GM12878 (cell line): ENCODE results near the gene TSSC4. TPM values are rescaled to one million over a fixed set of nuclear protein-coding genes. Genes with fewer than 3 reads are reported as not detected.

Source experiments
- ATAC-seq: fragments of 200-7000 bp; cut with Tn5 transposase; 3 replicates; pipeline ENCODE4 v1.9.1; 2020; ENCODE audit warnings: mild to moderate bottlenecking, moderate library complexity
- BruUV-seq: library from RNA; stranded (reverse); fragments of 400-500 nt; replicated peaks from 2 replicates; lab custom pipeline; 2021; lab: Mats Ljungman, UMichigan
- CTCF ChIA-PET: fragments of 300-600 bp; sonication (Branson Sonifier 250); formaldehyde crosslinking; extraction: SDS; loops from one replicate; lab custom pipeline; 2021; ENCODE audit warnings: inconsistent platforms; lab: Yijun Ruan, JAX
- POLR2A ChIA-PET: fragments of 350-600 bp; formaldehyde crosslinking; extraction: SDS; loops from one replicate; lab custom pipeline; 2021; ENCODE audit warnings: inconsistent platforms; lab: Charles Lee
- RAD21 ChIA-PET: fragments of 300-600 bp; sonication (Branson Sonifier 250); formaldehyde crosslinking; loops from one replicate; lab custom pipeline; 2023; ENCODE audit warnings: antibody characterized with exemption; ENCODE audit not compliant: unreplicated experiment; lab: Charles Lee
- SMC1A ChIA-PET: fragments of 300-600 bp; sonication (Branson Sonifier 250); formaldehyde crosslinking; loops from one replicate; lab custom pipeline; 2023; ENCODE audit not compliant: unreplicated experiment, uncharacterized antibody; lab: Charles Lee
- DNase-seq: peaks from one replicate; pipeline ENCODE4 v3.0.0-alpha.2; 2011; ENCODE audit warnings: low read depth, low spot score
- FAIRE-seq: peaks from 3 replicates; lab custom pipeline; 2011; peaks lifted over from hg19 to GRCh38; lab: Jason Lieb, UNC
- H2AFZ ChIP-seq: 2 replicates; pipeline ENCODE4 v1.6.0; 2011; ENCODE audit warnings: low read depth, low read length, control low read depth; ENCODE audit not compliant: control insufficient read depth
- H3K27ac ChIP-seq: 2 replicates; pipeline ENCODE4 v1.5.1; 2011; ENCODE audit warnings: control low read depth; ENCODE audit not compliant: control insufficient read depth, insufficient read depth
- H3K27me3 ChIP-seq, 2 experiments: replicated peaks in 1 of 2; 2 replicates each; pipeline versions ENCODE4 v1.6.0 to v1.6.1; 2011; ENCODE audit warnings: low read length in 1 of 2; ENCODE audit not compliant: control insufficient read depth in 2 of 2, insufficient read depth in 2 of 2
- H3K36me3 ChIP-seq, 2 experiments: 2 replicates each; pipeline ENCODE4 v1.5.1; 2011; ENCODE audit warnings: low read length in 1 of 2; ENCODE audit not compliant: control insufficient read depth in 2 of 2, insufficient read depth in 2 of 2
- H3K4me1 ChIP-seq: 2 replicates; pipeline ENCODE4 v1.6.1; 2011; ENCODE audit warnings: mild to moderate bottlenecking, low read length, moderate library complexity, mixed read lengths; ENCODE audit not compliant: control insufficient read depth, insufficient read depth
- H3K4me2 ChIP-seq: 2 replicates; pipeline ENCODE4 v1.6.0; 2011; ENCODE audit warnings: control low read depth; ENCODE audit not compliant: control insufficient read depth, insufficient read depth
- H3K4me3 ChIP-seq: fragments of 200-600 bp; sonication (generic); 2 replicates; pipeline ENCODE4 v1.5.1; 2016
- H3K79me2 ChIP-seq: 2 replicates; pipeline ENCODE4 v1.6.0; 2011; ENCODE audit warnings: low read length; ENCODE audit not compliant: control insufficient read depth, insufficient read depth
- H3K9ac ChIP-seq: 2 replicates; pipeline ENCODE4 v1.8.0; 2011; ENCODE audit warnings: low read length, control low read depth, mixed read lengths; ENCODE audit not compliant: control insufficient read depth, insufficient read depth
- H3K9me3 ChIP-seq: replicated peaks from 3 replicates; pipeline ENCODE4 v1.5.1; 2011; ENCODE audit warnings: mild to moderate bottlenecking, low read length; ENCODE audit not compliant: control insufficient read depth, insufficient read depth
- H4K20me1 ChIP-seq: 2 replicates; pipeline ENCODE4 v1.6.0; 2011; ENCODE audit not compliant: control insufficient read depth, insufficient read depth
- BHLHE40 ChIP-seq, 2 experiments: fragments of 450-650 bp in 1 of 2; IDR thresholded peaks; 2 replicates each; pipeline ENCODE4 v1.6.1; 2011 to 2017; ENCODE audit warnings: low read depth in 2 of 2, borderline replicate concordance in 1 of 2, improper control_type of control experiment in 1 of 2, low read length in 1 of 2, mild to moderate bottlenecking in 1 of 2
- MTA2 ChIP-seq: fragments of 450-650 bp; IDR thresholded peaks from 2 replicates; pipeline ENCODE4 v1.6.1; 2016; ENCODE audit warnings: low read depth, mild to moderate bottlenecking, moderate library complexity
- NR2C2 ChIP-seq: IDR thresholded peaks from 2 replicates; pipeline ENCODE4 v1.6.1; 2011; ENCODE audit warnings: borderline replicate concordance, low read depth; ENCODE audit not compliant: control insufficient read depth, insufficient read length
- SREBF1 ChIP-seq: IDR thresholded peaks from 2 replicates; pipeline ENCODE4 v1.6.1; 2012; ENCODE audit warnings: mild to moderate bottlenecking, low read length
- YBX1 ChIP-seq: fragments of 450-650 bp; IDR thresholded peaks from 2 replicates; pipeline ENCODE4 v1.6.1; 2016; ENCODE audit warnings: antibody characterized with exemption
- WGBS: methylation state at CpG from one replicate; pipeline ENCODE4 v1.1.6; 2016; ENCODE audit warnings: low lambda C conversion rate; ENCODE audit not compliant: insufficient replicate concordance, insufficient coverage; ENCODE audit errors: missing lambda C conversion rate; 5-methylcytosine and 5-hydroxymethylcytosine counted together
- in situ Hi-C: fragments of 300-500 bp; cut with MboI; formaldehyde crosslinking; loops from 9 replicates; pipeline ENCODE4 v1.14.3; 2018; ENCODE audit warnings: mixed read lengths
- intact Hi-C: fragments of 100-400 bp; cut with micrococcal nuclease; formaldehyde crosslinking; loops from one replicate; pipeline ENCODE4 v1.14.2; 2022; ENCODE audit not compliant: unreplicated experiment
- polyA plus RNA-seq, 11 experiments: library from polyadenylated mRNA; depleted of rRNA in 4 of 11; unstranded in 6 of 11; stranded (reverse) in 5 of 11; fragments of >200 nt; fragmentation: Nextera tagmentation in 4 of 11; fragmentation: Illumina TruSeq in 1 of 11; extraction: Ambion mirVana in 4 of 11; extraction: Trizol in 1 of 11; gene quantifications; 1 replicate in 1 of 11; 2 replicates in 10 of 11; pipeline versions ENCODE4 v1.2.1 to v1.2.3, GENCODE V29; 2011 to 2016; ENCODE audit warnings: inconsistent platforms in 2 of 11, missing spikeins in 2 of 11, low read depth in 1 of 11
- total RNA-seq, 4 experiments: library from RNA; depleted of rRNA in 3 of 4; stranded (reverse); fragments of >200 nt in 3 of 4; fragmentation: Illumina TruSeq in 1 of 4; extraction: Trizol in 1 of 4; gene quantifications; 2 replicates each; pipeline versions ENCODE4 v1.2.1 to v1.2.3, GENCODE V29; 2013 to 2021
- TF ChIP-seq, protein P1 (sequence below): fragments of 450-650 bp; IDR thresholded peaks from 2 replicates; pipeline ENCODE4 v1.6.1; 2017; ENCODE audit warnings: antibody characterized with exemption, mild to moderate bottlenecking, moderate library complexity
- TF ChIP-seq, protein P2 (sequence below): IDR thresholded peaks from 2 replicates; pipeline ENCODE4 v1.6.1; 2011; ENCODE audit warnings: borderline replicate concordance, low read depth, mild to moderate bottlenecking, moderate library complexity, low read length; ENCODE audit not compliant: insufficient read depth, poor library complexity, severe bottlenecking

Gene TSSC4
- total and polyA plus RNA-seq, 10 of the 15 experiments (the other 5 are each of a cell fraction or from before 2014, with no cell fraction given) = 0.69 to 70.1 (median 25.7) TPM

DNA sequence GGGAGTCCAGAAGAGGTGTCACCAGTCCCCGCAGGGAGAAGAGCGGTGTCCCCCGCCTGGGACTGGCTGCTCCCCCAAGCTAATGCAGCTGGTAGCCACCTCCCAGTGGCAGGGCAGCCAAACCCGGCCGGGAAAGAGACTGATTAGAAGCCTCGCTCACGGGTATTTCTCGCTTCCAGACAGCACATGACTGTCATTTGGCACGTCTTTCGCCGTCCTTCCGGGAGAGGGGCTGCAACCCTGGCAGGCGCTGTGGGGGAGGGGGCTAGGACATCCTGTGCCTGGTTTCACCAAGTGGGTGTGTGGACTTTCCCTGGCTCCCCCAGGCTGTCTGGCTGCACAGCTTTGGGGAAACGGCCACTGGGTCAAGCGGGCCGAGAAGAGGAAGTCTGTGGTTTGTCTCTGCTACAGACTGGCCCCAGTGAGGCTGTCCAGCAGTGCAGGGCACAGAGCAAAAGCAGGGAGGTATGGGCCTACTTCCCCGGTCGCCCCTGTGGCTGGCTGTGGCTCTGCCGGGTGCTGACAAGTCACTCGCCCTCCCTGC is 19.7 kb upstream of the TSSC4 start (continued):
- TF ChIP-seq, protein P1, sequence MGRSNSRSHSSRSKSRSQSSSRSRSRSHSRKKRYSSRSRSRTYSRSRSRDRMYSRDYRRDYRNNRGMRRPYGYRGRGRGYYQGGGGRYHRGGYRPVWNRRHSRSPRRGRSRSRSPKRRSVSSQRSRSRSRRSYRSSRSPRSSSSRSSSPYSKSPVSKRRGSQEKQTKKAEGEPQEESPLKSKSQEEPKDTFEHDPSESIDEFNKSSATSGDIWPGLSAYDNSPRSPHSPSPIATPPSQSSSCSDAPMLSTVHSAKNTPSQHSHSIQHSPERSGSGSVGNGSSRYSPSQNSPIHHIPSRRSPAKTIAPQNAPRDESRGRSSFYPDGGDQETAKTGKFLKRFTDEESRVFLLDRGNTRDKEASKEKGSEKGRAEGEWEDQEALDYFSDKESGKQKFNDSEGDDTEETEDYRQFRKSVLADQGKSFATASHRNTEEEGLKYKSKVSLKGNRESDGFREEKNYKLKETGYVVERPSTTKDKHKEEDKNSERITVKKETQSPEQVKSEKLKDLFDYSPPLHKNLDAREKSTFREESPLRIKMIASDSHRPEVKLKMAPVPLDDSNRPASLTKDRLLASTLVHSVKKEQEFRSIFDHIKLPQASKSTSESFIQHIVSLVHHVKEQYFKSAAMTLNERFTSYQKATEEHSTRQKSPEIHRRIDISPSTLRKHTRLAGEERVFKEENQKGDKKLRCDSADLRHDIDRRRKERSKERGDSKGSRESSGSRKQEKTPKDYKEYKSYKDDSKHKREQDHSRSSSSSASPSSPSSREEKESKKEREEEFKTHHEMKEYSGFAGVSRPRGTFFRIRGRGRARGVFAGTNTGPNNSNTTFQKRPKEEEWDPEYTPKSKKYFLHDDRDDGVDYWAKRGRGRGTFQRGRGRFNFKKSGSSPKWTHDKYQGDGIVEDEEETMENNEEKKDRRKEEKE = no peak
- TF ChIP-seq SREBF1 = no peak
- TF ChIP-seq, all 136 proteins: peak for 25

DNA sequence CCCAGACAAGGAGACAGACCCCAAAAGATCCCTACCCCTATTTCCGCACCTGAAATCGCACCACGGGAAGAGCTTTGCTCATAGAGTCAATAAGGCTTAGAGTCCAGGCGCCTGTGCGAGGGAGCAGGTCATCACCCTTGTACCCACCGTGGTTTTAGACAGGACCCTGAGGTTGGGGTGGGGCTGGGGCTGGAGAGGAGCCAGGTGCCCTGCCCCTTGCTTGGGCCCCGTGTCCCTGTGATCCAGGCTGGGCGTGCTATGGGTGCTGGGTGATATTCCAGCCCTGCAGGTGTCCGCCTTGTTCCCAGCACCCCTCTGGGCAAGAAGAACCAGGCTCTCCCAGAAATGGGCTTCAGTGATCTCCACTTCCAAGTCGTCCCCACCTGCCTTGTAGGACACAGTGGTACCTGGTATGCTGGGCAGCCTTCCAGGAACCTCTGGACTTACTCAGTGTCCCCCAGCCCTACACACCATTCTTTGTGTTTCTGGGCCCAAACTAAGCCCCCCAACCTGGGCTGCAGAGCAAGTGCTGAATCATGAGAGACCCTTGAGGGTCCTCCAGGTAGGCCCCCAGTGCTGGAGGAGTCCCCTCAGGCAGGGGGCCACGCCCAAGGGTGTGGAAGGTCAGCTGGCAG is 18.9 kb upstream of the TSSC4 start:
- H3K4me3 ChIP-seq = peak overlapping the region; percentile 61; the same call in 1 of the 2 replicates
- no peak overlapping the region for H2AFZ ChIP-seq
- H3K4me2 ChIP-seq = peak overlapping the region; percentile 96
- H4K20me1 ChIP-seq = peaks cover 2% of the 10 kb centered on the region
- no peak for TF ChIP-seq NR2C2
- no peak for TF ChIP-seq YBX1
- TF ChIP-seq BHLHE40 (IDR thresholded peaks at IDR 0.05; ENCODE audit: borderline replicate concordance in 1 of 2, low read depth in 2 of 2, low read length in 1 of 2) = no peak
- TF ChIP-seq, protein P2, sequence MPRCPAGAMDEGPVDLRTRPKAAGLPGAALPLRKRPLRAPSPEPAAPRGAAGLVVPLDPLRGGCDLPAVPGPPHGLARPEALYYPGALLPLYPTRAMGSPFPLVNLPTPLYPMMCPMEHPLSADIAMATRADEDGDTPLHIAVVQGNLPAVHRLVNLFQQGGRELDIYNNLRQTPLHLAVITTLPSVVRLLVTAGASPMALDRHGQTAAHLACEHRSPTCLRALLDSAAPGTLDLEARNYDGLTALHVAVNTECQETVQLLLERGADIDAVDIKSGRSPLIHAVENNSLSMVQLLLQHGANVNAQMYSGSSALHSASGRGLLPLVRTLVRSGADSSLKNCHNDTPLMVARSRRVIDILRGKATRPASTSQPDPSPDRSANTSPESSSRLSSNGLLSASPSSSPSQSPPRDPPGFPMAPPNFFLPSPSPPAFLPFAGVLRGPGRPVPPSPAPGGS = no peak
- TF ChIP-seq MTA2 = no peak
- POLR2A ChIA-PET = no interaction called here
- in situ Hi-C loops = loop anchor here (5.0 to 25.0 kb wide), 2 partner anchors 529 to 1569 kb away; partner anchors contain the start of genes LSP1, PIDD1, PNPLA2 and RPLP2
- H3K9ac ChIP-seq = no peak overlapping the region
- intact Hi-C loops = loop anchor here (5.0 kb wide), 1 partner anchor 529 kb away; the partner anchor contains the start of gene LSP1
- CTCF ChIA-PET = no interaction called here
- peaks cover 64% of the 10 kb centered on the region for H3K4me1 ChIP-seq
- BruUV-seq = no TSS peak
- no peaks in the 10 kb centered on the region for H3K27me3 ChIP-seq
- DNase-seq (no peak), FAIRE-seq (no peak), ATAC-seq (no peak)
- SMC1A ChIA-PET = interaction anchor here (0.6 to 1.7 kb wide), 2 partner anchors 19 to 70 kb away, joined by 3 to 6 read pairs; partner anchors contain the start of gene TSSC4
- no peaks in the 10 kb centered on the region; a peak in 2 of 4 replicates for H3K36me3 ChIP-seq
- H3K27ac ChIP-seq = no peak overlapping the region
- H3K9me3 ChIP-seq = no peaks in the 10 kb centered on the region; the same call in 2 of the 3 replicates
- WGBS = 31% methylated on average over 11 of the region's 11 CpGs
- H3K79me2 ChIP-seq = peaks cover 83% of the 10 kb centered on the region
- RAD21 ChIA-PET = interaction anchor here (1.3 to 1.4 kb wide), 2 partner anchors 19 to 77 kb away, joined by 3 to 4 read pairs; partner anchors contain the start of gene TSSC4
